ENCODE data around the gene RASD1. TPM values are rescaled to one million over a fixed set of nuclear protein-coding genes. Genes with fewer than 3 reads are reported as not detected.

RASD1 gene
- total and polyA plus RNA-seq, 8 donors: 4.9 to 129 (median 14.7) TPM

DNA sequence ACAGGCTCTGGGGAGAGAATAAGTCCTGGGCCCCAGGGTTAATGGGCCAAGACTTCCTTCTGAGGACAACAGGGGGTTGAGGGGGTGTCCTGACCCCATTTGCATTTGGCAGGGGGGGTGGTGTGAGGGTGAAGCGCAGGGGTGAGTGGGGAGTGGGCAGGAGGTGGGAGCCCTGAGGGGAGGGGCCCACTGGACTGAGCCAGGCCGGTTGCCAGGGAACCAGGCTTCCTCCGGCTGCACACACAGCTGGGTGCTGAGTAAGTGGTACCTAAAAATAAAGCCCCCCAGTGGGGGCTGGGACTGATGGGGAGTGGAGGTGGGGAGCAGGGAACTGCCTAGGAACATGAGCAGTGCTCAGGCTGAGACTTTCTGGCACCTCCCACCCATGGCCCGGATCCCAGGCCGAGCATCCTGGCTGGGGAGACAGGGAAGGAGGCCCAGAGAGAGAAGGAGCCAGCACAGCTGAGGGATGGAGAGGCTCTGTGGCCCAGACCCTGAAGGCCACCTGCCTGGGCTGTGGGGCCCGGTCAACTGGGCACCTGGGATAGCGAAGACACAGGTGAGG is 7.5 kb upstream of the RASD1 start:
- Histone ChIP-seq H3K4me1 (no peaks in the 10 kb centered on the region), H3K9me3 (no peaks in the 10 kb centered on the region), H3K27me3 (no peaks in the 10 kb centered on the region), H3K36me3 (no peaks in the 10 kb centered on the region), H3K27ac (no peak overlapping the region), H3K4me3 (no peak overlapping the region)
- WGBS, 2 donors: 73 to 74% methylated on average over 5 to 7 of the region's 7 CpGs
- FAIRE-seq (no peak), DNase-seq (peak in 2 of 6 donors; percentile 25 to 39), ATAC-seq (no peak)
- no peak for TF ChIP-seq CTCF (IDR thresholded peaks at IDR 0.05)
- intact Hi-C loops (cut with DNase I): no loop called here

- Histone ChIP-seq H3K4me3 (no peak overlapping the region), H3K27ac (no peak overlapping the region), H3K27me3 (no peaks in the 10 kb centered on the region), H3K9me3 (no peaks in the 10 kb centered on the region), H3K4me1 (no peaks in the 10 kb centered on the region), H3K36me3 (no peaks in the 10 kb centered on the region)
- 87 to 90% methylated on average over 21 of the region's 21 CpGs for WGBS, 2 donors
- intact Hi-C loops (cut with DNase I): no loop called here
- FAIRE-seq (no peak), DNase-seq (peak in 2 of 6 donors; percentile 31 to 51), ATAC-seq (no peak)
- no peak for TF ChIP-seq CTCF (IDR thresholded peaks at IDR 0.05)
These were observed 6.8 kb upstream of the RASD1 start for GRCh38 chr17:17502741-17503565.

GRCh38 chr17:17500999-17501605 is 4.9 kb upstream of the RASD1 start:
- intact Hi-C loops (cut with DNase I): no loop called here
- Histone ChIP-seq H3K4me3 (no peak overlapping the region), H3K36me3 (no peaks in the 10 kb centered on the region), H3K4me1 (no peaks in the 10 kb centered on the region), H3K27me3 (no peaks in the 10 kb centered on the region), H3K27ac (no peak overlapping the region), H3K9me3 (no peaks in the 10 kb centered on the region)
- no peak for TF ChIP-seq CTCF (IDR thresholded peaks at IDR 0.05)
- WGBS, 2 donors: 61 to 72% methylated on average over 14 of the region's 14 CpGs
- DNase-seq (peak in 2 of 6 donors; percentile 39), ATAC-seq (no peak), FAIRE-seq (no peak)

DNA sequence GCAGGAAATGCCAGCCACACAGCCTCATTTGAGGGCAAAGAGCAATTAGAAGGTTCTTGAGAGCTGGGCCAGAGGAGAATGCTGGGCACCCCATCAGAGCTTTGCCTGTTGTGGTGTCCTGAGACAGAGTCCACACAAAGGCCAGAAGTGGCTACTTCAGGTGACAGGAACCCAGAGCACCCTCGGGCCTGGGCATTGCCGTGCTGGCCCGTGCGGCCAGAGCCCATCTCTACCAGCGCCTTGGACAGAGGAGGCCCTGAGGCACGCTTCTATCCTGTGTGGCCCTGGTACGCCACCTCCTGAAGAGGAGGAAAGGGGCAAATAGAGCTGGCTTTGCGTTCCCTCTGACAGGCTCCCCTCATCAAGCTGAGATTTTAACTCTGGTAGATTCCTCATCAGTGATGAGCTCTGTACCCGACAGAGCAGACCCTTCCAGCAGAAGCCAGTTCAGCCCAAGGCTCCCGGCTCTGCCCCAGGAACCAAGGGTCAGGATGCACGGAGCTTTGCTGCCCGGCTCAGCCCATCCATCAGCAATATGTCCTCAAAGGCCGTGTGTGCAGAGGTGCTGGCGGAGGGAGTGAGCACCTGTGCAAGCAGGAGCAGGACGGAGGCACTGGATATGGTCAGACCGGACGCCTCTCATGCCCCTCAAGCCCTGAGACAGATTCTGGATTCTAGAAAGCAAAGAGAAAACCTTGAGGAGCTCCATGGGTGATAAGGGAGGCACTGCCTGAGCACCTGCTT is 3.4 kb upstream of the RASD1 start:
- Histone ChIP-seq H3K36me3 (no peaks in the 10 kb centered on the region), H3K9me3 (no peaks in the 10 kb centered on the region), H3K4me1 (peaks cover 9 to 10% (median 9%) of the 10 kb centered on the region in 3 donors), H3K27ac (no peak overlapping the region), H3K4me3 (no peak overlapping the region), H3K27me3 (no peaks in the 10 kb centered on the region)
- ATAC-seq (no peak), FAIRE-seq (no peak), DNase-seq (peak in 3 of 6 donors; percentile 14 to 39 (median 15))
- 83 to 89% methylated on average over 17 of the region's 17 CpGs for WGBS, 2 donors
- no peak for TF ChIP-seq CTCF (IDR thresholded peaks at IDR 0.05)
- intact Hi-C loops (cut with DNase I): loop anchor here in 2 of 3 donors (5.0 to 10.0 kb wide), 4 partner anchors 63 to 145 kb away; no protein-coding TSS in a partner anchor
